HG02588 (cell line): ENCODE data around the gene STX8.
"Not testable (repeated sequence)": the region's sequence is repeated elsewhere in the genome, so short reads cannot be mapped to it uniquely, and the experiment has no call there.

ENCODE experiments used
- ATAC-seq: cut with Tn5 transposase; IDR thresholded peaks from one replicate; pipeline ENCODE4 v1.9.1; 2021; ENCODE audit warnings: mild to moderate bottlenecking, moderate library complexity; ENCODE audit not compliant: unreplicated experiment

The STX8 gene

DNA sequence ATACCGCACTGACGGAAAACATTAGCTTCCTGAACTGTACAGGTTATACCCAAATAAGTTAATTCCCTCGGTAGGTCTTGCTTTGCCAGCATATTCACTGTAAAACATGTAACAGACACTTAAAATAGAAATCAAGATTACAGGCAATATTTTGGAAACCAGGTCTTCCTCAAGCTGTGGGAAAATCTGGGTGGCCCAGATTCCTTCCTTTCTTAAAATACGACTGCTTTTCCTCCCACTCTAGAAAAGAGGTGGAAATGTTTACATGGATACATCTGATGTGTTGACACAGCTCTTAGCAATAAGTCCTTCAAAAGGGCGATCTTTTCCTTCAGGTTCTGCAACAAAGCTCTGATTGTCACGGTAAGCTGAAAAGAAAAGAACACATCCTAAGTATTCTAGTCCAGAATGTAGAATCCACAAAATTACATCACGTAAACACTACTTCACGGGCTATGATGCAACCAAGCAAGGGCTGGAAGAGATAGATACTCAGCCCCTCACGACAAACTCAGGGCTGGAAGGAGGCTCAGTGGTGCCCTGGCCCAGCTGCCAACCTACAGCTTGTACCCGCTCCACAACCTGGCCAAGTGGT is 18.4 kb downstream of the STX8 start:
- ATAC-seq = no peak

DNA sequence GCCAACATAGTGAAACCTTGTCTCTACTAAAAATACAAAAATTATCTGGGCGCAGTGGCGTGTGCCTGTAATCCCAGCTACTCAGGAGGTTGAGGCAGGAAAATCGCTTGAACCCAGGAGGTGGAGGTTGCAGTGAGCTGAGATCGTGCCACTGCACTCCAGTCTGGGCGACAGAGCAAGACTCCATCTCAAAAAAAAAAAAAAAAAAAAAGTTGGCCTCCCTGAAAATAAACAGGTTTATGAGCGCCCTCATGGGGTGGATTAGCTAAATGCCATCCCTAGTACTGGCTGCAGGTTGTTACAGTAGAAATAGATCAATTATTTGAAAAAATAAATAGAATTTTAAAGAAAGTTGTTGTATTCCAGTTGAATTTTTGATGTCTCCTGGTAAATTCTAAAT is 20.9 kb downstream of the STX8 start:
- ATAC-seq = not testable (repeated sequence)

DNA sequence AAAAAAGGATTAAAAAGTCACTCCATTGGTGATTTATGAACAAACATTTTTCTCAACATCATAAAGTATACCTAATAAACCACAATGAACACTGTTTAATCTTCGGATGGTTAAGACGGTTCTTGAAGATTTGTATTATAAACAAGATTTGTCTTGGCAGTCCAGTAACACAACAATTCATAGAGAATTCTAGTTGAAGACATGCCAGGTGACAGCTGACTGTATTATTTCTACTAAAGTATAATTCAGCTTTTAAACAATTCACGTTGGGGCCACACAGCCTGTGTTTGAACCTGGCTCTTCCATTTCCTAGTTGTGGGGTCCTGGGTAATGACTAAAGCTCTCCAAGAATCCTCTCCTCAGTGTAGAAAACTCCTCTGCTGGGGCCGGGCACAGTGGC is 22.0 kb downstream of the STX8 start:
- no peak for ATAC-seq

DNA sequence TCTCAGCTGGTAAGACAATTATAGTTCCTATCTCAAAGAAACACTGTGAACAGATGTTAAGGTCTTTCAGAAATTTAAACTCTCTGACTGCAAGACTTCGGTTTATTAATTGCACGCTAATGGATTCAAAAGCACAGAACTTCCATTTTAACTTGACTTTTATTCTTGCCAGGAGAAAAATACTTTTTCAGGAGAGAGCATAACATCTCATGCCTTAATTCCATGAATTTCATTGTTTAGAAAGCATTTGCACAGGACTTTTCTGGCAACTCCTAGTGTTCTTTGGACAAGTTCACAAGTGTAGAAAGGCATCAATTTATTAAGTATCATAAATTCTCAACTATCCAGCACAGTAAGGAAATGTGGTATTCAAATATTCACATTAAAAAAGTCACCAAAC is 22.4 kb downstream of the STX8 start:
- ATAC-seq = no peak

DNA sequence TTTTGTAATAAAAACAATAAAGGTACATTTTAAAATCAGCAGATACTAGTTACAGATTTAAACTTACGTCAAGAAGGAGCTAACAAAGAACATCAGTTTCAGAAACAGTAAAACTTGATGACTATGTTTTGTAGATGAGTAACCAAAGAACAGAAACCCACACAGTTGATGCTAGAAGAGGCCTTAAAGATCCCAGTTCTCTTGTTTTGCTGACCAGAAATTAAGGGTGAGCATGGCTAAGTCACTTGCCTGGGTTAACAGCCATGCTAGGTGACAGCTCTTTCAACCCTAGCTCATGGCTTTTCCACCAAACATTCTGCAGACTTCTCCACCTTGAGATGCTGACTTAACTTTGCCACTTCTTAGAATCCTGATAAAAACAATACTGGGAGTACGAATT is 26.4 kb downstream of the STX8 start:
- no peak for ATAC-seq

DNA sequence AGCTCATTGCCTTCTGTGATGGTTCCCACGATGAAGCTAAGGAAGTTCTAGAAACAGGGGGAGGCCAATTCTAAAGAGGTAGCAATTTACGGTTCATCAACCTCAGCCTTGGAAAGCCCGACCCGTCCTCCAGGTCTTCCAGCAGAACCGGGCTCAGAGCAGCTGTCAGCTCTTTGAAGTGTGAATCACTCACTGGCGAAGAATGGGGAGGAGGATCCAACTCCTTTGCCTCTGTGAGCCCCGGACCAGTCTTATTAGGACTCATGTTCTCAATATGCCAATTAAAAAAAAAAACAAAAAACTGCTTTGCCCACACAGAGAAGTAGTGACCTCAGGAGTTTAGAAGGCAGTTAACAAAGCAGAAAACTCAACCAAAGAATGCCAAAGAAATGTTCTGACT is 31.4 kb downstream of the STX8 start:
- ATAC-seq = no peak

DNA sequence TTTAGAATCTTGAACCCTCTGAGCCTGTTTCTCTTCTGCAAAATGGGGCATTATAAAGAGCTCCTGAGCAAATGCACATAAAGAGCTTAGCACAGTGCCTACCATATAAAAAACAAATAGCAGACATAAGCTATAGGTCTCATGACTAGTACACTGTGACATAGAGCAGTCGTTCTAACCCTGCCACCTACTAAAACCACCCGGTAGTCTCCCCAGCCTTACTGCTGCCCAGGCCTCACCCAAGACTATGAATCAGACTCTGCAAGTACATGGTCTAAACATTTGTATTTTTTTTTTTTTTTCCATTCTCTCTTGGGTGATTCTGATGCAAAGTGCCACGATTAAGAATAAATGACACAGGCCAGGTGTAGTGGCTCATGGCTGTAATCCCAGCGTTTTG is 33.9 kb downstream of the STX8 start:
- ATAC-seq = no peak

DNA sequence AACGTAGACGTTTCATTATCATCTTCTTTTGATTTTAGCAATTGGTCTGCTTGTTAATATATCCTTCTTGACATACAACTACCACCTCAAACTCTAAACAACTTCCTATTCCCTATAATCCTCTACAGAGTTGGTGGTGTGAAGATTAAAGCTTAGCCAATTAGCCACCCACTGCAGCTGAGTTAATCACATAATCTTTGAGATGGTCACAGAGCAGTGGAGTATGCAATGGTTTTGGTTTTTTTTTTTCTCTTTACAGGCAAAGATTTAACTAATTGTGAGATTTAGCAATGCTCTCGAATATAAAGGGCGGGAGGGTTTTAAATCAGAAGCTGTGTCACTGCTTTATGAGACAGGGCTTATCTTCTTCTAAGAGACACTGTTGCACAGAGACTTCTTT is 37.0 kb downstream of the STX8 start:
- no peak for ATAC-seq

DNA sequence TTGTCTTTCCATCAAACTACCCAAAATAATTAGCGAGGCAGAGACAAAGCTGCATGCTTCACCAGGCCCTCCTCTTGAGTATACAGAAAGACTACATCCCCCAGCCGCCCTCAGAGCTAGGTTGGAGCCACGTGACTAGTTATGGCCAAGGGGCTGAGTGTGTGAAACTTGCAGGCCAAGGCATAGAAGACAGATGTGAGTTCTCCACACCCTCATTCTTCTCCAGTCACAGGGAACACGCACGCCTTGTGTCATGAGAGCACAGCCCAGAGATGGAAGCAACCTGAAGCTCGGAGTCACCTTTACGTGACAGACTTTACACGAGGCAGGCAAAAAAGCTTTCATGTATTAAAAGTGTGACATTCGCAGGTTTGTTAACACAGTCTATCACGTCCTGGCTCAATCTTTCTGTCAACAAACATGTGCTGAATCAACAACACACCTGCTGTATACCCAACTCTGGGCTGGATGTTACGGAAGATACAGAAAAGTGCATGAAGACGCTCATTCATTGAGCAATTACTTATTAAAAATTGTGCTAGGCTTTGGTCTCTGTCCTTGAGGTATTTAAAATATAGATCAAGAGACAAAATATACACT is 38.3 kb downstream of the STX8 start:
- ATAC-seq = no peak

DNA sequence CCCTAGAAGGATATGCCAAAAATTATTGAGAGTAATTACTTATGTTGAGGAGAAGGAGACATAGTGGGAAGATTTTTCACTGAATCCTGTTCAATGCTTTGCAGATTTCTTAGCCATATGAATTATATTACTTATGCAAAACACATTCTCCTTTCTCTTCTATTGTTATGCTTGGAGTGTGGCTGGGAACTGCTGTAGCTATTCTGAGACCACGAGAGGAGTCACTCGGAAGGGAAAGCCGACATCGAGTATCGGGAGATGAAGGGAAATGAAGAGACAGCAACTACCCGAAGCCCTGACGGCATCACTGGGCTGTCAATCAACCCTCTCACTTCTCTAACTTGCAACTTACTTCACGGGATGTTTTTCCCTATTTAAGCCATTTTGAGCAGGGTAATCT is 39.6 kb downstream of the STX8 start:
- no peak for ATAC-seq

DNA sequence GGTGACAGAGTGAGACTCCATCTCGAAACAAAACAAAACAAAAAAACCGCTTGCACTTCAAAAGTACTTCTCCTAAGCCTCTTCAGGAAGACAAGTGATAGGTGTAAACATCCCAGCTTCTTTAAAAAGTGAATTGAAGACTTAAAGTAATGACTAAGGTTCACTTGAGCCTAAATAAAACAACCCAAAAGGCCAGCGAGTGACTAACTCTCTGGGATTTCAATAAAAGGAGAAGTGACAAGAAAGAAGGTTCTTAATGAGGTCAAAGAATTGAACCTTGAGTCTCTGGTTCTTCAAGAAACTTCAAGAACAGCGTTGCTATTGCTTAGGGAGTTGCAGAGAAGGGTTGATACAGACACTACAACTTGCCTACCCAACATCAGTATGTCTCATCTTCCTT is 42.2 kb downstream of the STX8 start:
- no peak for ATAC-seq

DNA sequence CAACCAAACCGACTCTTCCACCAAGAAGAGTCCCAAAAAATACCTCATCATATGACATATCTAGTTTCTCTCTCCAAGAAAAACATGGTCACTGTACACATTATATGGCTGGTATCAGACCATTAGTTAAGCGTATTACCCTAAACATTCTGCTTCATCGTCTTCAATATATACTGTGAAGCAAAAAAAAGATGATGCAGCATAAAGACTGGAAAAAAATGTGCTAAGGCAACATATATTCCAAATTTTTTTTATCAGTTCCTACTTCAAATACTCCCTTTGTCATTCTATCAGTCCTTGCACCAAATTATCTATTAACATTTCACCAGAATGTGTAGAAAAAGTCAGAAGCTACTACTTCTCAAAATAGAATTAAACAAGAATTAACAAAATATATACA is 42.9 kb downstream of the STX8 start:
- ATAC-seq = no peak

DNA sequence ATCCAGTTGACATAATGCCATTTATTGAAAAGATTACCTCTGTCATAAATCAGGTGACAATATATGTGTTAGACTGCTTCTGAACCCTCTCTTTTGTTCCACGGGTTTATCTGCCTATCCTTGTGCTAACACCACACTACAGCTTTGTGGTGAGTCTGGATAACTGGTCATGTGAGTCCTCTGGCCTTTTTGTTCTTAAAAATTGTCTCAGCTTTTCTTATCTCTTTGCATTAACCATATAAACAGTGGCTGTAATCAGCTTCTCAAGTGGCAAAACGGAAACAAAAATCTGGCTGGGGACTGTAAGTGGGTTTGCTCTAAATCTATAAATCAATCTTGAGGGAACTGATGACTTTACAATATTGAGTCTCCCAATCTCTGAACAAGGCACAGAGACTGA is 44.6 kb downstream of the STX8 start:
- ATAC-seq = no peak

DNA sequence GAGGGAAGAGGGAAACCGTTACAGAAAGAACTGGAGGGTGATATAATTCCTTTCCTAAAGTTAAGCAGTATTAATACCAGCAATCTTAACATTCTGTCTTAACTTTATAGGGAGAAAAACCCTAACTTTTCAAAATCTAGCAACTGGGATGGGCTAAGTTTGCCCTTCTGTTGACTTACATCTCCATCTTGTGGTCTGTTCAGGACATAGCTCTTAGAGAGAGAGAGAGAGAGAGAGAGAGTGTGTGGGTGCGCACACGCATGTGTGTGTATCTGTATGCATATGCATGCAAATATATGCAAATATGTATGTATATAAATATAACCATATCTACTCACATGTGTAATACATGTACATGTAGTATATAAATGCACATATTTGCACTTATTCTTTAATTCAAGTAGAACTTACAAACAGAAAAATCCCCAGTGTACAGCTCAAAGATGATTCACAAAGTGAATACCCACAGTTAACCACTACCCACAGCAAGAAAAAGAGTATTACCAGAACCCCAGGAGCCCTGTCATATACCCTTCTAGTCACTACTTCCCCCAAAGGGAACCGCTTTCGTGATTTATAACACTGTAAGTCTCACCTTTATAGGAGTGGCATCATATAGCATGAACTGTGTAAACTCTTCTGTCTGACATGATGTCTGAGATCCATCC is 46.5 kb downstream of the STX8 start:
- ATAC-seq = no peak

DNA sequence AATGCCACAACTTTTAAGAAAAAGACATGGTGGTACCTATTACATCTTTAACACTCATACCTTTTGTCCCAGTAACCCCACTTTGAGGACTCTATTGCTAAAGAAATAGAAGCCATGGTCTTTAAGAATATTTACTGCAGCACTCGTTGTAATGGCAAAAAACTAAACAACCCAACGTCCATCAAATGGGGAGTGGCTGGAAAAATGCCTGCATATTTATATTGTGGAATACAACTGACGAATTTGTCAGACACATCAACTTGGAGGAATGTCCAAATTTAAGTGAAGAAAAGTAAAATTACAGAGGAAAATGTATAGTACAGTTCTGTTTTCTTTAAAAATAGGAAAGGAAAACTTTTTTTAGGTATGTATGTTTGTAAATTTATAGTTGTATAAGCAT is 47.8 kb downstream of the STX8 start:
- no peak for ATAC-seq

DNA sequence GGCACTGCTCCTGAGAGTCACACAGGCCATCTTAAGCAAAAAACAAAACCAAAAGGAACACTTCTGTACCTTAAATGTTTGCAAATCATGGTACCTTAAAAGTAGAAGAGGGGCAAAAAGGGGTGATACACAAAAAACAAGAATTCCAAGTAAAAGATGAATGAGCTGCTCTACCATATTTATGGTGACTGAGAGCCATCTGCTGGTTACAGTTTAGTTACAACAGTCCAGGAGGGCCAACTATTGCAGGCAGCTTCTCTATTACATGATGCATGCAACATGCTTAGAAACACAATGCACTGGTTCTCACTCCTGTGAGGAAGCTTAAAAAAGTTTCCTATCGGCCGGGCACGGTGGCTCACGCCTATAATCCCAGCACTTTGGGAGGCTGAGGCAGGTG is 53.5 kb downstream of the STX8 start:
- no peak for ATAC-seq

DNA sequence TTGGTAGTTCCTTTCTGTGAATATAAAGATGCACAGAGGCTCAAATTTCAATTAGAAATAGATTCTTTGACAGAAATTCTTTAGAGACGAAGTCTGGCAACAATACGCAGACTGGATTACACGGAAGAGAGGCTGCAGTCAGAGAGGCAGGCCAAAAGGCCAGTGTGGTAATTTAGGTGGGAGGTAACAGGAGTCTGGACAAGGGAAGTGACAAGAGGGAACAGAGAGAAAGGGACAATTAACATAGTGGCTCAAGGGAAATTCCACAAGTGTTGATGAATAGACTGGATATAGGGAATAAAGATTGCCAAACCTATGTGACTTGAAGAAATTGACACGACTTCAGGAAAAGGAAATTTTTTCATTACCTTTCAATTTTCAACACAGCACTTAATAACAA is 54.6 kb downstream of the STX8 start:
- no peak for ATAC-seq

DNA sequence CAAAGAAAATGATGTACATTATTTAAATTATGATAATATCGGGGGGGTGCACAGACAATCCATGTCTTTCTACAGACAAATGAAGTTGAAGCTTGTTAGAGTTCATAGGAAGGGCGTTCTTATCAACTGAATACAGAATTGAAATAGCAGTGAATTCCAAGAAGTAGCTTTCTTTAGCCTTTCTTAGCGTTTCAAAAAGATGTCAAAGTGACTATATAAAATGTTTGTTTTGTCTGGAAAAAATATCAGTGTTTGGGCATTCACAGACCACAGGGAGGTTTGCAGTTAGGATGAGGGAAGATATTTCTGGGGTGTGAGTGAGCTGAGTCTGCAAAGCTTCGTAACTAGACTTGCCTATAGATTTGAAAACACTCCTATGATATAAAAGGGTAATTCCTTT is 55.0 kb downstream of the STX8 start:
- no peak for ATAC-seq

DNA sequence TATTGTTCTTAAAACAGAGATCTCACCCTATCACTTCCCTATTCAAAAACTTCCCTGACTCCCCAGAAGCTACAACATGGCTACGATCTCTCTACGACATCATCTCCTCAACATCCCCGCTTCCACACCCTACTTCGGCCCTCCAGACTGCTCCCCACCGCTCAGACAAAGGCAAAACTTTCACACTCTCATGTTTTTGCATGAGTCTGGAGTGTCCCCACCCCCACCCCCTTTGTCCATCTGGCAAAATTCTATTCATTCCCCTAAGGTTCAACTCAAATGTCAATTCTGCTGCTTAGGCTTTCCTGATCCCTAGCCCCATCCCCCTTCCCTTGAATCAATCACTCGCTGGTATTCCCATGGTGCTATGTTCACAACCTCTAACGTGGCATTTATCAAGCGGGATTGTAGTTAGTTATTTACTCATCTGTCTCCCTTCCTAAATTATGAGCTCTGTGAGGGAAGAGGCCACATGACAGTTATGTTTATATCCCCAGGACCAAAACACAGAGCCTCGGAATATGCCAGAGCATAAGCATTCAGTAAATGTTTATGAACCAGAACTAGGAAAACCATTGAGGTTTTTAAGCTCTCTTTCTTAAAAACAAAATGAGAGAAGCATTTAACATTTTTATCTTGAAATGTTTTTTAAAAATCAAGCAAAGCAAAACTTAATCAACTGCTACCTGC is 55.9 kb downstream of the STX8 start:
- no peak for ATAC-seq

DNA sequence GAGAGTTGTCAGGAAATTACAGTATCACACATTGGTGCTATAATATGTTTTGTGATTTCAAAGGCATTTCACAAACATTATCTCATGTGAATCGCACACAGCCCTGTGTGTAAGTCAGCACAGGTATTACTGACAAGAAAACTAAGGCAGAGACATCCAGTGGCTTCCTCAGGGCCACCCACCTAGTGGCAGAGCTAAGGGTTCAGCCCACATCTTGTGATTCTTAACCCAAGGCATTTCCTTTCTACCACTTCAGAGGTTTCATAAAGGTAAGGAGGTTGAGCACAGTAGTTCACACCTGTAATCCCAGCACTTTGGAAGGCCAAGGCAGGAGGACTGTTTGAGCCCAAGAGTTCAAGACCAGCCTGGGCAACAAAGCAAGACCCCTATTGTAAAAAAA is 58.2 kb downstream of the STX8 start:
- no peak for ATAC-seq

DNA sequence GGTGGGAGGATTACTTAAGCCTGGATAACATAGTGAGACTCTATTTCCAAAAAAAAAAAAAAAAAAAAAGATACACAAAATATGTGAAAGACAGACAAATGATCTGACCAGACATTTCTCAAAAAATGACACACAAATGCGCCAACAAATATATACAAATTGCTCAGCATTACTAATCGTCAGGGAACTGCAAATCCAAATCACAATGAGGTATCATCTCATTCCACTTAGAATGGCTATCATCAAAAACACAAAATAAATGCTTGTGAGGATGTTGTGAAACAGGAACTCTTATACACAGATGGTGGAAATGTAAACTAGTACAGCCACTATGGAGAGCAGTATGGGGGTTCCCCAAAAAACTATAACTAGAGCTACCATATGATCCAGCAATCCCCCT is 62.4 kb downstream of the STX8 start:
- no peak for ATAC-seq
